HCT116 (cell line): ENCODE measurements around the gene ALKBH2. TPM values are rescaled to one million over a fixed set of nuclear protein-coding genes. Genes with fewer than 3 reads are reported as not detected.

Experiments
- ATF3 ChIP-seq: IDR thresholded peaks from 2 replicates; pipeline ENCODE4 v1.6.1; 2012
- CBX3 ChIP-seq: IDR thresholded peaks from 2 replicates; pipeline ENCODE4 v1.6.1; 2012; ENCODE audit warnings: low read depth
- EGR1 ChIP-seq: IDR thresholded peaks from 2 replicates; pipeline ENCODE4 v1.6.1; 2012; ENCODE audit warnings: low read depth
- ELF1 ChIP-seq: IDR thresholded peaks from 2 replicates; pipeline ENCODE4 v1.6.1; 2012; ENCODE audit warnings: low read depth, borderline replicate concordance
- EZH2phosphoT487 ChIP-seq: fragments of 200-600 bp; IDR thresholded peaks from 2 replicates; pipeline ENCODE4 v1.6.1; 2018; ENCODE audit warnings: antibody characterized with exemption, borderline replicate concordance
- FOSL1 ChIP-seq: IDR thresholded peaks from 2 replicates; pipeline ENCODE4 v1.6.1; 2012; ENCODE audit warnings: low read depth
- MAX ChIP-seq: IDR thresholded peaks from 2 replicates; pipeline ENCODE4 v1.6.1; 2012
- POLR2AphosphoS5 ChIP-seq: IDR thresholded peaks from 2 replicates; pipeline ENCODE4 v1.6.1; 2011; ENCODE audit warnings: mild to moderate bottlenecking, low read depth, low read length, moderate library complexity
- SIN3A ChIP-seq: IDR thresholded peaks from 2 replicates; pipeline ENCODE4 v1.6.1; 2012; ENCODE audit warnings: low read depth
- SP1 ChIP-seq: IDR thresholded peaks from 2 replicates; pipeline ENCODE4 v1.6.1; 2012; ENCODE audit warnings: low read depth
- SRF ChIP-seq: IDR thresholded peaks from 2 replicates; pipeline ENCODE4 v1.6.1; 2012; ENCODE audit warnings: low read depth
- TCF7L2 ChIP-seq: IDR thresholded peaks from 2 replicates; pipeline ENCODE4 v1.7.0; 2011; ENCODE audit warnings: borderline replicate concordance, inconsistent platforms; ENCODE audit not compliant: insufficient read depth, insufficient read length; ENCODE audit errors: extremely low read depth
- YY1 ChIP-seq: IDR thresholded peaks from 2 replicates; pipeline ENCODE4 v1.6.1; 2011; ENCODE audit warnings: low read length, low read depth, moderate library complexity, mild to moderate bottlenecking; ENCODE audit not compliant: insufficient replicate concordance; ENCODE audit errors: extremely low read depth
- ZFX ChIP-seq: fragments of 450-650 bp; IDR thresholded peaks from 2 replicates; pipeline ENCODE4 v1.6.1; 2017
- ZNF274 ChIP-seq: fragments of 200-500 bp; sonication (Bioruptor generic); IDR thresholded peaks from 2 replicates; pipeline ENCODE4 v1.6.1; 2014; ENCODE audit warnings: mild to moderate bottlenecking, low read depth, low read length, inconsistent platforms
- total RNA-seq: library from RNA; stranded (reverse); gene quantifications from one replicate; pipeline ENCODE4 v1.2.1, GENCODE V29; 2021; ENCODE audit not compliant: unreplicated experiment
- TF ChIP-seq, protein P1 (sequence below): IDR thresholded peaks from 2 replicates; pipeline ENCODE4 v1.6.1; 2012; ENCODE audit warnings: low read depth

The ALKBH2 gene
- total RNA-seq, 1 experiment from 2014 or later, result 35.8 TPM

DNA sequence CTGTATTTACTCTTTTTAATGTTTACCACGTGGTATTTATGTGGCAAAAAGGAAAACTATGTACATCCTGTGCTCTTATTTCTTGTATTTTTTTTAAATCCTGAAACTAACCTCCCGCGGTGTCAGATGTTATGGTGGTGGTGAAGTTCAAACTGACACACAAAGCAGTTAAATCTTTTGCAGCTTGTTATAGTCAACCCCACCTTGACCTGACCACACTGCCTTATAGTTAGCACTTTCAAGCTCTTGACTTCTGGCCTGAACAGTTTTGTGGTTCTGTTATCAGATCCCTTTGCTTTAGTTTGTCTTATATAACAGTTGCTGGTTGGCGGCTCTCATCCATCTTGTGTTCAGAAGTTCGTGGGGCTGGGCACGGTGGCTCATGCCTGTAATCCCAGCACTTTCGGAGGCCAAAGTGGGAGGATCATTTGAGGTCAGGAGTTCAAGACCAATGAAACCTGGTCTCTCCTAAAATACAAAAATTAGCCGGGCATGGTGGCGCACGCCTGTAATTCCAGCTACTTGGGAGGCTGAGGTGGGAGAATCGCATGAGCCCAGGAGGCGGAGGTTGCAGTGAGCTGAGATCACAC is 6.3 kb upstream of the ALKBH2 start (continued):
- TF ChIP-seq, protein P1, sequence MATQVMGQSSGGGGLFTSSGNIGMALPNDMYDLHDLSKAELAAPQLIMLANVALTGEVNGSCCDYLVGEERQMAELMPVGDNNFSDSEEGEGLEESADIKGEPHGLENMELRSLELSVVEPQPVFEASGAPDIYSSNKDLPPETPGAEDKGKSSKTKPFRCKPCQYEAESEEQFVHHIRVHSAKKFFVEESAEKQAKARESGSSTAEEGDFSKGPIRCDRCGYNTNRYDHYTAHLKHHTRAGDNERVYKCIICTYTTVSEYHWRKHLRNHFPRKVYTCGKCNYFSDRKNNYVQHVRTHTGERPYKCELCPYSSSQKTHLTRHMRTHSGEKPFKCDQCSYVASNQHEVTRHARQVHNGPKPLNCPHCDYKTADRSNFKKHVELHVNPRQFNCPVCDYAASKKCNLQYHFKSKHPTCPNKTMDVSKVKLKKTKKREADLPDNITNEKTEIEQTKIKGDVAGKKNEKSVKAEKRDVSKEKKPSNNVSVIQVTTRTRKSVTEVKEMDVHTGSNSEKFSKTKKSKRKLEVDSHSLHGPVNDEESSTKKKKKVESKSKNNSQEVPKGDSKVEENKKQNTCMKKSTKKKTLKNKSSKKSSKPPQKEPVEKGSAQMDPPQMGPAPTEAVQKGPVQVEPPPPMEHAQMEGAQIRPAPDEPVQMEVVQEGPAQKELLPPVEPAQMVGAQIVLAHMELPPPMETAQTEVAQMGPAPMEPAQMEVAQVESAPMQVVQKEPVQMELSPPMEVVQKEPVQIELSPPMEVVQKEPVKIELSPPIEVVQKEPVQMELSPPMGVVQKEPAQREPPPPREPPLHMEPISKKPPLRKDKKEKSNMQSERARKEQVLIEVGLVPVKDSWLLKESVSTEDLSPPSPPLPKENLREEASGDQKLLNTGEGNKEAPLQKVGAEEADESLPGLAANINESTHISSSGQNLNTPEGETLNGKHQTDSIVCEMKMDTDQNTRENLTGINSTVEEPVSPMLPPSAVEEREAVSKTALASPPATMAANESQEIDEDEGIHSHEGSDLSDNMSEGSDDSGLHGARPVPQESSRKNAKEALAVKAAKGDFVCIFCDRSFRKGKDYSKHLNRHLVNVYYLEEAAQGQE, result no peak
- TF ChIP-seq EGR1, result no peak
- TF ChIP-seq SIN3A, result no peak
- no peak for TF ChIP-seq FOSL1
- no peak for TF ChIP-seq CBX3
- TF ChIP-seq TCF7L2, result no peak
- no peak for TF ChIP-seq YY1
- no peak for TF ChIP-seq ZFX
- no peak for TF ChIP-seq SRF
- TF ChIP-seq ZNF274, result no peak
- no peak for TF ChIP-seq MAX
- TF ChIP-seq ATF3, result no peak
- no peak for TF ChIP-seq SP1
- no peak for TF ChIP-seq EZH2phosphoT487
- no peak for TF ChIP-seq ELF1
- TF ChIP-seq POLR2AphosphoS5, result no peak
